ENCODE results near the gene COQ4. TPM values are rescaled to one million over a fixed set of nuclear protein-coding genes. Genes with fewer than 3 reads are reported as not detected.

The COQ4 gene
- total RNA-seq, 1 donor from 2014 or later = 31.4 TPM

GRCh38 chr9:128304136-128304970 is 18.3 kb upstream of the COQ4 start:
- Mint-ChIP-seq H3K4me3 (ENCODE audit: unreplicated experiment) (peak overlapping the region; percentile 28), H3K36me3 (ENCODE audit: low read depth, unreplicated experiment) (peaks cover 6% of the 10 kb centered on the region), H3K4me1 (ENCODE audit: low read depth, unreplicated experiment) (peaks cover 4% of the 10 kb centered on the region), H3K27ac (ENCODE audit: unreplicated experiment) (peak overlapping the region; percentile 0), H3K27me3 (ENCODE audit: low read depth, unreplicated experiment) (no peaks in the 10 kb centered on the region), H3K9me3 (ENCODE audit: unreplicated experiment) (peaks cover 4% of the 10 kb centered on the region)
- FAIRE-seq (no peak), DNase-seq (ENCODE audit: low read depth) (no peak)
- Histone ChIP-seq H2AFZ (ENCODE audit: low read depth, low read length) (no peak overlapping the region), H3K36me3 (ENCODE audit: insufficient read depth, low read length) (peaks cover 2% of the 10 kb centered on the region), H3K9ac (ENCODE audit: low read length) (no peak overlapping the region), H3K4me3 (ENCODE audit: insufficient read depth, low read depth, low read length) (no peak overlapping the region), H4K20me1 (ENCODE audit: insufficient read depth, low read length) (no peaks in the 10 kb centered on the region), H3K9me3 (ENCODE audit: insufficient read depth, low read depth, low read length) (no peaks in the 10 kb centered on the region), H3K4me2 (ENCODE audit: low read length) (peak overlapping the region; percentile 21), H3K79me2 (ENCODE audit: insufficient read depth, low read length) (no peaks in the 10 kb centered on the region), H3K27ac (ENCODE audit: low read depth, low read length) (peak overlapping the region; percentile 21), H3K27me3 (ENCODE audit: insufficient read depth, low read length) (no peaks in the 10 kb centered on the region), H3K4me1 (ENCODE audit: insufficient read depth, low read length) (peaks cover 18% of the 10 kb centered on the region)
- no peak for TF ChIP-seq EZH2 (IDR thresholded peaks at IDR 0.05; ENCODE audit: insufficient read depth, low read length)

GRCh38 chr9:128304971-128305288 is 17.7 kb upstream of the COQ4 start:
- FAIRE-seq = no peak

GRCh38 chr9:128309551-128309950 is 13.1 kb upstream of the COQ4 start:
- H3K9me3 Mint-ChIP-seq (ENCODE audit: unreplicated experiment) = no peaks in the 10 kb centered on the region
- TF ChIP-seq CTCF (IDR thresholded peaks at IDR 0.05; ENCODE audit: insufficient read depth, low read depth, low read length) (no peak), EZH2 (IDR thresholded peaks at IDR 0.05; ENCODE audit: insufficient read depth, low read length) (no peak)
- no peaks in the 10 kb centered on the region for H3K4me1 Mint-ChIP-seq (ENCODE audit: low read depth, unreplicated experiment)

More at GRCh38 chr9:128304971-128305288, 17.7 kb upstream of the COQ4 start:
- Histone ChIP-seq H3K27ac (ENCODE audit: low read depth, low read length) (peak overlapping the region; percentile 21), H3K79me2 (ENCODE audit: insufficient read depth, low read length) (no peaks in the 10 kb centered on the region), H3K9ac (ENCODE audit: low read length) (no peak overlapping the region), H3K4me3 (ENCODE audit: insufficient read depth, low read depth, low read length) (no peak overlapping the region), H3K4me2 (ENCODE audit: low read length) (no peak overlapping the region), H4K20me1 (ENCODE audit: insufficient read depth, low read length) (no peaks in the 10 kb centered on the region), H3K27me3 (ENCODE audit: insufficient read depth, low read length) (no peaks in the 10 kb centered on the region), H3K9me3 (ENCODE audit: insufficient read depth, low read depth, low read length) (no peaks in the 10 kb centered on the region), H2AFZ (ENCODE audit: low read depth, low read length) (no peak overlapping the region), H3K36me3 (ENCODE audit: insufficient read depth, low read length) (peaks cover 3% of the 10 kb centered on the region), H3K4me1 (ENCODE audit: insufficient read depth, low read length) (peaks cover 18% of the 10 kb centered on the region)
- Mint-ChIP-seq H3K27me3 (ENCODE audit: low read depth, unreplicated experiment) (no peaks in the 10 kb centered on the region), H3K9me3 (ENCODE audit: unreplicated experiment) (peaks cover 4% of the 10 kb centered on the region), H3K36me3 (ENCODE audit: low read depth, unreplicated experiment) (peaks cover 6% of the 10 kb centered on the region), H3K4me3 (ENCODE audit: unreplicated experiment) (no peak overlapping the region), H3K4me1 (ENCODE audit: low read depth, unreplicated experiment) (peaks cover 4% of the 10 kb centered on the region), H3K27ac (ENCODE audit: unreplicated experiment) (no peak overlapping the region)
- peak; percentile 32 for DNase-seq (ENCODE audit: low read depth)
- TF ChIP-seq EZH2 (IDR thresholded peaks at IDR 0.05; ENCODE audit: insufficient read depth, low read length) (no peak), CTCF (IDR thresholded peaks at IDR 0.05; ENCODE audit: insufficient read depth, low read depth, low read length) (no peak)

More at GRCh38 chr9:128309551-128309950, 13.1 kb upstream of the COQ4 start:
- FAIRE-seq (no peak), DNase-seq (ENCODE audit: low read depth) (no peak)
- Mint-ChIP-seq H3K36me3 (ENCODE audit: low read depth, unreplicated experiment) (peaks cover 9% of the 10 kb centered on the region), H3K4me3 (ENCODE audit: unreplicated experiment) (no peak overlapping the region), H3K27ac (ENCODE audit: unreplicated experiment) (no peak overlapping the region), H3K27me3 (ENCODE audit: low read depth, unreplicated experiment) (no peaks in the 10 kb centered on the region)
- Histone ChIP-seq H3K4me1 (ENCODE audit: insufficient read depth, low read length) (peaks cover 18% of the 10 kb centered on the region), H3K4me3 (ENCODE audit: insufficient read depth, low read depth, low read length) (no peak overlapping the region), H3K27ac (ENCODE audit: low read depth, low read length) (no peak overlapping the region), H3K9me3 (ENCODE audit: insufficient read depth, low read depth, low read length) (no peaks in the 10 kb centered on the region), H3K79me2 (ENCODE audit: insufficient read depth, low read length) (no peaks in the 10 kb centered on the region), H4K20me1 (ENCODE audit: insufficient read depth, low read length) (no peaks in the 10 kb centered on the region), H3K27me3 (ENCODE audit: insufficient read depth, low read length) (no peaks in the 10 kb centered on the region), H3K36me3 (ENCODE audit: insufficient read depth, low read length) (peaks cover 13% of the 10 kb centered on the region), H3K9ac (ENCODE audit: low read length) (no peak overlapping the region), H3K4me2 (ENCODE audit: low read length) (no peak overlapping the region), H2AFZ (ENCODE audit: low read depth, low read length) (no peak overlapping the region)
